Esophagus muscularis mucosa (tissue), 4 donors: ENCODE data around the gene POLR2B. TPM values are rescaled to one million over a fixed set of nuclear protein-coding genes. Genes with fewer than 3 reads are reported as not detected.
A peak's percentile ranks its signal among the peaks of the same experiment; 100 is the strongest.

ENCODE experiments used
- DNase-seq: peaks from one replicate; pipeline ENCODE4 v3.0.0-alpha.2; 2017; ENCODE audit errors: extremely low spot score
- H3K27ac ChIP-seq, 4 donors: fragments of 200-600 bp; sonication (generic); replicated peaks in 1 of 4; 1 replicate in 3 of 4; 2 replicates in 1 of 4; pipeline ENCODE4 v1.5.1; 2016 to 2019; ENCODE audit warnings: mild to moderate bottlenecking in 1 of 4
- H3K27me3 ChIP-seq, 4 donors: fragments of 200-600 bp; sonication (generic); one replicate each; pipeline versions ENCODE4 v1.5.1 to v1.6.0; 2016 to 2019
- H3K36me3 ChIP-seq, 4 donors: fragments of 200-600 bp; sonication (generic); one replicate each; pipeline ENCODE4 v1.5.1; 2016 to 2019
- H3K4me1 ChIP-seq, 4 donors: fragments of 200-600 bp; sonication (generic); one replicate each; pipeline ENCODE4 v1.5.1; 2016 to 2019
- H3K4me3 ChIP-seq, 4 donors: fragments of 200-600 bp; sonication (generic); 1 replicate in 2 of 4; 2 replicates in 2 of 4; pipeline ENCODE4 v1.5.1; 2016 to 2019; ENCODE audit warnings: mild to moderate bottlenecking in 4 of 4, moderate library complexity in 1 of 4
- H3K9me3 ChIP-seq, 4 donors: fragments of 200-600 bp; sonication (generic); 1 replicate in 3 of 4; 2 replicates in 1 of 4; pipeline ENCODE4 v1.5.1; 2016 to 2019
- EP300 ChIP-seq: sonication (generic); formaldehyde crosslinking; IDR thresholded peaks from one replicate; pipeline ENCODE4 v1.6.1; 2017; ENCODE audit warnings: antibody characterized with exemption
- POLR2A ChIP-seq: fragments of 450-650 bp; IDR thresholded peaks from one replicate; pipeline ENCODE4 v1.6.1; 2017; ENCODE audit warnings: antibody characterized with exemption, moderate library complexity, mild to moderate bottlenecking, low read depth
- POLR2AphosphoS5 ChIP-seq, 2 donors: sonication (generic); formaldehyde crosslinking; IDR thresholded peaks; one replicate each; pipeline ENCODE4 v1.6.1; 2017; ENCODE audit warnings: antibody characterized with exemption in 2 of 2
- WGBS: methylation state at CpG from one replicate; pipeline ENCODE4 v1.1.5; 2018; 5-methylcytosine and 5-hydroxymethylcytosine counted together
- intact Hi-C: fragments of 100-400 bp; cut with DNase I; formaldehyde crosslinking; loops from one replicate; pipeline ENCODE4 v1.15.1; 2023
- total RNA-seq, 4 donors: library from RNA; depleted of rRNA; stranded (reverse); fragments of >200 nt; gene quantifications; one replicate each; pipeline versions ENCODE4 v1.1.0 to v1.2.1, GENCODE V29; 2016
- TF ChIP-seq, protein P1 (sequence below), 3 experiments: fragments of 200-600 bp in 2 of 3; fragments of 450-650 bp in 1 of 3; sonication (generic) in 2 of 3; IDR thresholded peaks; one replicate each; pipeline ENCODE4 v1.5.1; 2017 to 2019; ENCODE audit warnings: antibody characterized with exemption in 3 of 3, mild to moderate bottlenecking in 2 of 3, moderate library complexity in 1 of 3

POLR2B gene
- total RNA-seq, 4 donors from 2014 or later: 58.3 to 95.7 (median 74.0) TPM

- Histone ChIP-seq H3K9me3 (no peaks in the 10 kb centered on the region), H3K4me3 (no peak overlapping the region), H3K36me3 (no peaks in the 10 kb centered on the region), H3K4me1 (peaks cover 65 to 77% (median 71%) of the 10 kb centered on the region in 4 donors), H3K27me3 (no peaks in the 10 kb centered on the region), H3K27ac (peak overlapping the region in 1 of 4 donors; percentile 30)
- WGBS: 74% methylated on average over 5 of the region's 5 CpGs
- no peak for DNase-seq
- intact Hi-C loops: no loop called here
- TF ChIP-seq EP300 (no peak), POLR2A (no peak)
These were observed 94.9 kb downstream of the POLR2B start for GRCh38 chr4:57073559-57073958.

- intact Hi-C loops: no loop called here
- H3K36me3 ChIP-seq: no peaks in the 10 kb centered on the region
- no peaks in the 10 kb centered on the region for H3K9me3 ChIP-seq
- H3K27ac ChIP-seq: peak overlapping the region; percentile 33 to 49 (median 46)
- no peak for DNase-seq
- TF ChIP-seq POLR2A (no peak), POLR2AphosphoS5 (IDR thresholded peaks at IDR 0.05) (peak in 1 of 2 donors; percentile 9)
- peaks cover 68 to 77% (median 70%) of the 10 kb centered on the region in 4 donors for H3K4me1 ChIP-seq
- 6% methylated on average over 4 of the region's 4 CpGs for WGBS
- H3K4me3 ChIP-seq: no peak overlapping the region
- H3K27me3 ChIP-seq: no peaks in the 10 kb centered on the region
These were observed 96.0 kb downstream of the POLR2B start for GRCh38 chr4:57074744-57075143.

DNA sequence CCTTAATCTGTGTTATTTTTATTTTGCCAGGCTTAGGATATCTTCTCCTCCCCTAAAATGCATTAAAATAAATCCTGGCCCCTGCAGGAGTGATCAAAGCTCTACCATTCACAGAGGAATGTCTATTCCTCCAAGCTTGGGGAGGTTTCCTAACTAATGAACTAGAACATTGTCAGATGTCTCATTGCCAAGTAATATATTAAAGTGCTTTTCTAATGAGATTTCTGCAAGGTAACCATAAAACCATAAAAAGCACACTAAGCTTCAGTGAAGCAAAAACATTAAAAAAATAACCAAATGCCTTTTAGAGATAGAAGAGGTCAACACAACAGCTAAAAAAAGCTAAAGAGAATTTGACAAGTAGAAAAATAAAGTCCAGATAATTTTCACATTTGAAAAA is 96.7 kb downstream of the POLR2B start:
- intact Hi-C loops: no loop called here
- H3K27ac ChIP-seq: peak overlapping the region; percentile 33 to 49 (median 46)
- peaks cover 70 to 77% (median 75%) of the 10 kb centered on the region in 4 donors for H3K4me1 ChIP-seq

DNA sequence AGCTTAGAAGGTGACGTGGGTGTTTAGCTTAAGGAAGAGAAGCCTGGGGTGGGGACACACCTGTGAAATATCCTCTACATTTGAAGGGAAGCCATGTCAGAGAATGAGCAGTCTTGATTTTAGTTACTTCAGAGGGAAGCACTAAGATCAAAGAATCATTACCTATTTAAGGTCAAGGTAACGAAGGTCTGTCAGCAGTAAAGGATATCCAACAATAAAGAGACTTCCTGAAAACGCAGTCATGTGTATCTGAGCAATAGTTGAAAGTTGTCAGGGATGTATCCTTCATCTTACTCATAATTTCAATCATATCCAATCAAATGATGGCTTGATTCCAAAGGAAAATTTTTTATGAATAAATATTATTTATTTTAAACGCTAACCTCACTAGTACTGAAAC is 98.0 kb downstream of the POLR2B start:
- intact Hi-C loops: no loop called here
- Histone ChIP-seq H3K36me3 (no peaks in the 10 kb centered on the region), H3K27ac (peak overlapping the region in 3 of 4 donors; percentile 2 to 47 (median 33)), H3K4me3 (no peak overlapping the region), H3K4me1 (peaks cover 72 to 77% (median 75%) of the 10 kb centered on the region in 4 donors), H3K9me3 (no peaks in the 10 kb centered on the region), H3K27me3 (no peaks in the 10 kb centered on the region)
- no peak for TF ChIP-seq POLR2AphosphoS5 (IDR thresholded peaks at IDR 0.05)
- TF ChIP-seq POLR2A: no peak
- TF ChIP-seq, protein P1, sequence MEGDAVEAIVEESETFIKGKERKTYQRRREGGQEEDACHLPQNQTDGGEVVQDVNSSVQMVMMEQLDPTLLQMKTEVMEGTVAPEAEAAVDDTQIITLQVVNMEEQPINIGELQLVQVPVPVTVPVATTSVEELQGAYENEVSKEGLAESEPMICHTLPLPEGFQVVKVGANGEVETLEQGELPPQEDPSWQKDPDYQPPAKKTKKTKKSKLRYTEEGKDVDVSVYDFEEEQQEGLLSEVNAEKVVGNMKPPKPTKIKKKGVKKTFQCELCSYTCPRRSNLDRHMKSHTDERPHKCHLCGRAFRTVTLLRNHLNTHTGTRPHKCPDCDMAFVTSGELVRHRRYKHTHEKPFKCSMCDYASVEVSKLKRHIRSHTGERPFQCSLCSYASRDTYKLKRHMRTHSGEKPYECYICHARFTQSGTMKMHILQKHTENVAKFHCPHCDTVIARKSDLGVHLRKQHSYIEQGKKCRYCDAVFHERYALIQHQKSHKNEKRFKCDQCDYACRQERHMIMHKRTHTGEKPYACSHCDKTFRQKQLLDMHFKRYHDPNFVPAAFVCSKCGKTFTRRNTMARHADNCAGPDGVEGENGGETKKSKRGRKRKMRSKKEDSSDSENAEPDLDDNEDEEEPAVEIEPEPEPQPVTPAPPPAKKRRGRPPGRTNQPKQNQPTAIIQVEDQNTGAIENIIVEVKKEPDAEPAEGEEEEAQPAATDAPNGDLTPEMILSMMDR (IDR thresholded peaks at IDR 0.05): no peak
- TF ChIP-seq EP300: no peak
- 54% methylated on average over 4 of the region's 4 CpGs for WGBS
- DNase-seq: no peak

More for the DNA sequence above, 96.7 kb downstream of the POLR2B start:
- no peaks in the 10 kb centered on the region for H3K27me3 ChIP-seq
- TF ChIP-seq, protein P1 (IDR thresholded peaks at IDR 0.05): no peak
- TF ChIP-seq POLR2AphosphoS5 (IDR thresholded peaks at IDR 0.05) (no peak), EP300 (no peak), POLR2A (no peak)
- no peak overlapping the region for H3K4me3 ChIP-seq
- no peaks in the 10 kb centered on the region for H3K9me3 ChIP-seq
- no peak for DNase-seq
- H3K36me3 ChIP-seq: no peaks in the 10 kb centered on the region

- WGBS: 75% methylated on average over 12 of the region's 14 CpGs
- Histone ChIP-seq H3K36me3 (no peaks in the 10 kb centered on the region), H3K9me3 (no peaks in the 10 kb centered on the region), H3K27ac (peak overlapping the region; percentile 64 to 82 (median 77)), H3K4me3 (no peak overlapping the region), H3K4me1 (peaks cover 76 to 87% (median 77%) of the 10 kb centered on the region in 4 donors), H3K27me3 (no peaks in the 10 kb centered on the region)
- DNase-seq: no peak
- no peak for TF ChIP-seq POLR2A
- no peak for TF ChIP-seq EP300
- no peak for TF ChIP-seq POLR2AphosphoS5 (IDR thresholded peaks at IDR 0.05)
- TF ChIP-seq, protein P1 (IDR thresholded peaks at IDR 0.05): no peak
- intact Hi-C loops: no loop called here
These were observed 99.1 kb downstream of the POLR2B start for GRCh38 chr4:57077550-57078343.
